Neuron (in vitro differentiated cells): ENCODE results near the gene STARD3NL.

Source experiments
- H2AFZ ChIP-seq: one replicate; pipeline ENCODE4 v1.6.1; 2013; ENCODE audit warnings: low read depth, mild to moderate bottlenecking, inconsistent platforms, low read length, moderate library complexity
- H3K27me3 ChIP-seq: one replicate; pipeline ENCODE4 v1.6.1; 2013; ENCODE audit warnings: low read length; ENCODE audit not compliant: insufficient read depth
- H3K36me3 ChIP-seq: one replicate; pipeline ENCODE4 v1.6.1; 2013; ENCODE audit warnings: low read length; ENCODE audit not compliant: insufficient read depth
- H3K4me1 ChIP-seq: one replicate; pipeline ENCODE4 v1.6.1; 2013; ENCODE audit warnings: low read length; ENCODE audit not compliant: insufficient read depth
- H3K4me3 ChIP-seq: 2 replicates; pipeline ENCODE4 v1.5.1; 2013; ENCODE audit warnings: mild to moderate bottlenecking, low read length, moderate library complexity
- H3K9me3 ChIP-seq: one replicate; pipeline ENCODE4 v1.6.1; 2013; ENCODE audit warnings: low read length

The STARD3NL gene

DNA sequence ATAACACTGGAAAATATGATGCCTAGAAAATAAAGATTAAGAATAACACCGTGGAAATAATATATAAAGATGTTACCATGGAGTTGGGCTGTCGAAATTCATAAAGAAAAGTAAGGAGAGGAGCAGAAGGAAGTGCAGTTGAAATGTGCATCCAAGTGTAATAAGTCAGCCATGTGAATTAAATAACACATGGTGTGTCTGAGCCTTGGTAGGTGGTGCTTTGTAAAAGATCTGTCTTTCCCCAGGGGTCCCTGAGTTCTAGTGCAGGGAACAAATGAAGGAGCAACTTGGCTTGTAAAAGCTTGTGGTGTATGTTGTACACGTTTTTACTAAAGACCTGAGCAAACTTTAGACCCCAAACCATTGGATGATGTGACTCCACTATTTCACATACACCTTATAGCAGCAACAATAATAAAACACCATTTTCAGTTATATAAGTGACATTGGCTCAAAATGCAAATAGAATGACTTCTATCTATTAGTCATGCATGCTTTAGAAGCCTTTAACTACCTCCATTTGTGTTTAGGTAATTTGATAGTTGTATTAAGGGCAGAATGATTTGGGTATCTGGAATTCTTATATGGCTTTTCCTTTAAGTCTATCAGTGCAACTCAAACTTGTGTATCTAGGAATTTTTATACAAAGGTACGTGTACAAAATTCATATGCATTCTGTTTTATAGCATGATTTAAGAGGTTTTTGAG is 11.3 kb downstream of the STARD3NL start:
- Histone ChIP-seq H3K27me3 (no peaks in the 10 kb centered on the region), H2AFZ (no peak overlapping the region)

DNA sequence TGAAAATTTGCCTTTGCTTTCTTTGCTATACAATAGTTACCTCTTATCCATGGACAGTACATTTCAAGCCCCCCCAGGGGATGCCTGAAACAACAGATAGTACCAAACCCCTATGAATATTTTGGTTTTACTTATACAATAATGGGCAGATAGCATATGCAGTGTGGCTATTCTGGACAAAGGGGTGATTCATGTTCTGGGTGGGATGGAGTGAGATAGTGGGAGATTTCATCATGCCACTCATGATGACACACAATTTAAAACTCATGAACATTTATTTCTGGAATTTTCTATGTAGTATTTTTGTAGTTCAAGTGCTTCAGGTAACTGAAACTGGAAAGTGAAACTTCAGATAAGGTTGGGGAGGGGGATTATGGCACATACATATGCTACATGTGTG is 12.0 kb downstream of the STARD3NL start:
- Histone ChIP-seq H3K9me3 (no peaks in the 10 kb centered on the region), H3K4me1 (peaks cover 35% of the 10 kb centered on the region), H2AFZ (no peak overlapping the region), H3K27me3 (no peaks in the 10 kb centered on the region), H3K36me3 (no peaks in the 10 kb centered on the region), H3K4me3 (no peak overlapping the region)

More for the DNA sequence above, 11.3 kb downstream of the STARD3NL start:
- Histone ChIP-seq H3K4me3 (no peak overlapping the region), H3K36me3 (no peaks in the 10 kb centered on the region), H3K4me1 (peaks cover 35% of the 10 kb centered on the region), H3K9me3 (no peaks in the 10 kb centered on the region)

DNA sequence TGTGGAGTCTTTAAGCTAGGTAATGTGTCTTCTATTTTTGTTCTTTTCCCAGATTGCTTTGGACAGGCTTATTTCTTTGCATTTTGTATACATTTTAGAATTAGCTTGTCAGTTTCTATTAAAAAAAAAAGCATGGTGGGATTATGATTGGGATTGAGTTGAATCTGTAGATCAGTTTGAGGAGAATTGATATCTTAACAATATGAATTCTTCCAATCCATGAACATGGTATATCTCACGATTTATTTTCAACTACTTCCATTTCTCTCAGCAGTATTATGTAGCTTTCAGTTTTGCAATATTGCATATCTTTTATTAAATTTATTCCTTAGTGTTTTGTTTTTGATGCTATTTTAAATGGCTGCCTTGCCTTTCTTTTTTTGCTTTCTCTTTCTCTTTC is 13.7 kb downstream of the STARD3NL start:
- no peak overlapping the region for H3K4me3 ChIP-seq
- H2AFZ ChIP-seq = no peak overlapping the region
- H3K27me3 ChIP-seq = no peaks in the 10 kb centered on the region
- H3K9me3 ChIP-seq = no peaks in the 10 kb centered on the region
- H3K4me1 ChIP-seq = peaks cover 28% of the 10 kb centered on the region
- H3K36me3 ChIP-seq = no peaks in the 10 kb centered on the region

DNA sequence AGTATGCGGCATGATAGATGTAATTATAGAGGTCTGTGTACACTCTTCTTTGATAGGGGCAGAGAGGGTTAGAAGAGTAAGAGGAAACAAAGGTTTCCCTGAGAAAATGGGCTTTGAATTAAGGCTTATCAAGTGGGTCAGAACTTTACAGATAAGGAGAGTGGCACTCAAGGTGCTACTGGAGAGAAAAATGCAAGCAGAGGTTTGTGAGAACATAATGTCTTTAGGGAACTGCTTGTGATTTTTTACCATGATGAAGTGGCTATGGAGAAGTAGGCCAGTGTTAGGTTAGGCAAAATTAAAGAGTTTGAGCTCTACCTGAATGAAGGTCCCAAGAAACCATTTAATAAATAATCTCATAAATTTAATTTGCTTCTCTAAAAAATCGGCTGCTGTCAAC is 14.3 kb downstream of the STARD3NL start:
- peaks cover 25% of the 10 kb centered on the region for H3K4me1 ChIP-seq
- no peaks in the 10 kb centered on the region for H3K36me3 ChIP-seq
- H3K27me3 ChIP-seq = no peaks in the 10 kb centered on the region
- H3K4me3 ChIP-seq = no peak overlapping the region
- H3K9me3 ChIP-seq = no peaks in the 10 kb centered on the region
- no peak overlapping the region for H2AFZ ChIP-seq

DNA sequence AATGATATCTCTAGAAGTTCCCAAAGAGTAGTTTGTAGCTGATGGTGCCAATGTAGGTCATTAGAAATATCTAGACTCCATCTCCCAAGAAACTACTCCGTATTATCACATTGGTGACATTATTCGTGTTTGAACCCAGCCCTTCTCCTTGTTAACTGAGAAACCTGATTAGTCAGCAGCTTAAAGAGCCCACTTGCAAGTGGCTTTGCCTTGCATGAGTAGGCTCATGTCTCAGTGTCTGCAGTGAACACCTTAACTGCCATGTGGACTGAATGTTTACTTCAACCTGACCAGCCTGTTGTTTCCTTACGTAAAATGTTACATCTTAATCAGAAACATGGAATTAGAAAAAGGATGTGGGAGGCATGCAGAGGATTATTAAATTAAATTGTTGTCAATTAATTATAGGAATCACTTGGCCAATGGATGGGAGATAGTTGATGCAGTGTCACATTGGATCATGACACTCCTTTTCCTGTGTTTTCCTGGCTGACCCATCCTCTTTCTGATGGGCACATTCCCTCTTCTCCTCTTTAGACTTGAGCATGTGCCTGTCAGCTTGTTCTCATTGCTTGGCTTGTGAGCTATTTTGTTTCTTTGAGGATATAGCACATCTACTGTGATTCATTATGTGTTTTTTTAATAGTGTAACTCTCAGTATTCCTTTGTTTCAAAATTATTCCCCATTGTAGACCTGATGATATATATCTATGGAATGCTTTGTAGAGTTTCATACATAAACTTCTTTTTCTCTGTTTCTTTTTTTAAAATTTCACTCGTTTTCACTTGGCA is 18.0 kb downstream of the STARD3NL start:
- Histone ChIP-seq H2AFZ (no peak overlapping the region), H3K9me3 (no peaks in the 10 kb centered on the region), H3K4me3 (no peak overlapping the region), H3K36me3 (no peaks in the 10 kb centered on the region), H3K4me1 (no peaks in the 10 kb centered on the region), H3K27me3 (no peaks in the 10 kb centered on the region)

DNA sequence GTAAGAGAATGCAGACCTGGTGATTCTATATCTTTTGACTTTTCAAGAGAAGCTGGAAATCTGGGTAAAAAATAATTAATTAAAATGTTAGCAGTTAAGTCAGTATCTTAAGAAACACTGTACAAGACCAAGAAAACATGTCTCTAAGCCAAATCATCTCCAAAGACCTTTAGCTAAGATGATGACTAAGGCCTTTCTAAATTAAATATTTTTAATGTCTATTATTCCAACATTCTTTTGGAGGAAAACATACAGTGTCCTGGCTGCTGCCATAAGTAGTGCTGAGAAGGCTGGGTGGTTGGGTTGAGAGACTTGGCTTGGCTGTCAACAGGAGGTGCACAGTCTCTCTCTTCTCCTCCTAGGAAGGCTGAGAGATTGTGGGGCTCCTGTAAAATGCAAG is 20.3 kb downstream of the STARD3NL start:
- no peak overlapping the region for H3K4me3 ChIP-seq
- no peak overlapping the region for H2AFZ ChIP-seq
- H3K36me3 ChIP-seq = peaks cover 2% of the 10 kb centered on the region

DNA sequence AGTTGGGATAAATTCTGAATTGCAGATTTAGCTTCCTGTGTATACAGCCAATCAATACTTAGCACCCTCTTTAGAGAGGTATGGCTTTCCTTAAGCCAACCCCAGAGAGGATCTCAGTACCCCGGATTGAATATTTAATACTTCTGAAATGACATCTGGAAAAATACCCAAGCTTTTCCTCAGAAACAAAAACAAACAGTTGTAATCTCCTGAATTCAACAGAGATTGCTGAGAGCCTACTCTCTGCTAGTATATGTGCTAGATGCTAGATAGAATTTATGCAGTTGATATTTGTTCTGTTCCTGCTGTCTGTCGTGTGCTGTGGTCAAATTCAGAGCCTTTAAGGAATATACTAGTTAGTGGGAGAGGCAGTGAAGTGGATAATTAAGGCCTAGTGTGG is 21.1 kb downstream of the STARD3NL start:
- no peak overlapping the region for H3K4me3 ChIP-seq
- H3K9me3 ChIP-seq = no peaks in the 10 kb centered on the region
- H3K27me3 ChIP-seq = no peaks in the 10 kb centered on the region
- H2AFZ ChIP-seq = no peak overlapping the region
- H3K36me3 ChIP-seq = peaks cover 2% of the 10 kb centered on the region
- H3K4me1 ChIP-seq = no peaks in the 10 kb centered on the region

More for the DNA sequence above, 20.3 kb downstream of the STARD3NL start:
- H3K4me1 ChIP-seq = no peaks in the 10 kb centered on the region
- no peaks in the 10 kb centered on the region for H3K9me3 ChIP-seq
- H3K27me3 ChIP-seq = no peaks in the 10 kb centered on the region

DNA sequence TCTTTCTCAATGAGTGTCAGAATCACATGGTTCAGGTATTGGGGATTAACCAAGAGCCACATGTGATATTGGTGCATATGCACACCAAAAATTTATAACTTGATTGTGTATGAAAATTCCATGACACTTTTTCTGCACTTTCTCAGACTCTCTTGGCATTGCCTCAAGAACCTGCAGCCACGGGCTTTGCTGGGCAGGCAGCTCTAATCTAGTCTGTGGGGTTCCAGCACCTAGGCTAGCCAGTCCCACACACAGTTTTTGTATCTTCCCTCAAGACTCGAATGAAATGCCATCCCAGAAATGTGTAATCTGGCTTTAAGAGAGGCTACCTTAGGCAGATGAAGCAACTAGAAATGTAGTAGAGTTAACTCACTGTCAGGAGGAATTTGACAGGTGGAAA is 21.7 kb downstream of the STARD3NL start:
- H3K9me3 ChIP-seq = no peaks in the 10 kb centered on the region
- H3K36me3 ChIP-seq = peaks cover 2% of the 10 kb centered on the region
- no peaks in the 10 kb centered on the region for H3K27me3 ChIP-seq
- H2AFZ ChIP-seq = no peak overlapping the region
- H3K4me3 ChIP-seq = no peak overlapping the region
- H3K4me1 ChIP-seq = no peaks in the 10 kb centered on the region

DNA sequence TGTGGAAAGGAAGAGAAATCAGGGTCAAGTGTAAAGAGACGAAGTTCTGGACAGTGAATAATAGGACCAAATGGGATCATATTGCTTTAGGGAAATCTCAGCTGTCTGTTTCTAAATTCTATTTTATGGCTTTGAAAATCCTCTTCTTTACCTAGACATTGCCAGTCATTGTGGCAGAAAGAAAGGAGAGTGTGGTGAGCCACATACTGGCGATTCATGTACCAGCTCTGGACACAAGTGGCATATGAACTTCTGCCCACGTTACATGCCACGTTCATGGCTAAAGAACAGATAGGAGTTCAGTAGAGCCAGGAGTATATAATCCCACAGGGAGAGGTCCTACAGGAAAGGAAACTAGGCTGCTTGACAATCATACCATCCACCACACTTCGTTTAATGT is 28.0 kb downstream of the STARD3NL start:
- H3K27me3 ChIP-seq = no peaks in the 10 kb centered on the region
- no peaks in the 10 kb centered on the region for H3K9me3 ChIP-seq

DNA sequence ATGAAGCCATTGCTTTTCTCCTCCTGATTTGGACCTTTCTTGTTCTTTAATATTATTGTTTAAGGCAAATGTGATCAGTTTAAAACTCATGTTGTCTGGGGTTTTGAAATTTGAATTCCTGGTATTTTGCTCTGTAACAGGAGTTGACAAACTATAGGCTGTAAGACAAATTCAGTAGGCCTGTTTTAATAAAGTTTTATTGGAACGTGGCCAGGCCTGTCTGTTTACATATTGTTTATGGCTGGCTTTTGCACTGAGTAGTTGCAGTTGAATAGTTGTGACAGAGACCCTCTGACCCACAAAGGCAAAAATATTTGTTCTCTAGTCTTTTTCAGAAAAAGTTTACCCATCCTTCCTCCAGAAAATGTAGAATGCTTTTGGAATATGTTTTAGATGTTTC is 29.8 kb downstream of the STARD3NL start:
- no peaks in the 10 kb centered on the region for H3K9me3 ChIP-seq
- peaks cover 45% of the 10 kb centered on the region for H3K36me3 ChIP-seq
- H3K27me3 ChIP-seq = no peaks in the 10 kb centered on the region
- peaks cover 11% of the 10 kb centered on the region for H3K4me1 ChIP-seq
- no peak overlapping the region for H3K4me3 ChIP-seq
- no peak overlapping the region for H2AFZ ChIP-seq

More for the DNA sequence above, 28.0 kb downstream of the STARD3NL start:
- peaks cover 35% of the 10 kb centered on the region for H3K36me3 ChIP-seq
- H2AFZ ChIP-seq = no peak overlapping the region
- H3K4me3 ChIP-seq = no peak overlapping the region
- H3K4me1 ChIP-seq = peaks cover under 1% of the 10 kb centered on the region

DNA sequence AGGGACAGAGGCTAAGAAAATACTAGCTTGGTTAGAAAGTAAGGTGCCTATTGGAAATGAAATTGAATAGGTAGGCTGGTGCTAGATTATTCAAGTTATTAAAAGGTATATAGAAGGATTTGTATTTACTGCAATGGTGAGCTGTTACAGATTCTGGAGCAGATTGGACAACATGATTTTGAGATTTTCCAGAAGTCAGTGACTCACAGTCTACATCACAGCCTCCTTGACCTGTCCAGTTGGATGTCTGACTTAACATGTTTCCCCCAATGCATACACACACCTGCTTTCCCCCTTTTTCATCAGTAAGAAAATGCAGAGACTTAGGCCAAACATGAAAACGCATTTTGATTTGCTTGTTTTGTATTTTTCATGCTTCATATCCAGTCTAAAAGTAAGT is 33.4 kb downstream of the STARD3NL start:
- H2AFZ ChIP-seq = no peak overlapping the region
- peaks cover 71% of the 10 kb centered on the region for H3K36me3 ChIP-seq
- H3K9me3 ChIP-seq = no peaks in the 10 kb centered on the region
- H3K4me1 ChIP-seq = peaks cover 11% of the 10 kb centered on the region
- no peaks in the 10 kb centered on the region for H3K27me3 ChIP-seq
- H3K4me3 ChIP-seq = no peak overlapping the region

DNA sequence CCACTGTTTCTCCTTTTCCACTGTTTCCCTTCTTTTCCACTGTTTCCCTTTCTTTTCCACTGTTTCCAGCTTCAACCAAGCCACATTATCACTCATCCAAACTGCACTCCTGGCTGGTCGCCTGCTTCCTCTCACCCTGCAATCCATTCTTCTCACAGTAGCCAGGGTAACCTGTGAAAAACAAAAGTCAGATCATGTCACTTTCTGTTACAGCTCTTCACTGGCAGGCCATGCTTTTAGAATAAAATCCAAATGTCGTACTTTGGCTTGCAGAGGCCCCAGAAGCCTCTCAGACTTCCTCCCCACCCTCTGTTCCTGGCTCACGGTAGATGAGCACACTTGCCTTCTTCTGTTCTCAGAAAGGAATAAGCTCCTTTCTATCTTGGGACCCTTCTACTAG is 33.9 kb downstream of the STARD3NL start:
- H3K27me3 ChIP-seq = no peaks in the 10 kb centered on the region
- H2AFZ ChIP-seq = no peak overlapping the region
- peaks cover 11% of the 10 kb centered on the region for H3K4me1 ChIP-seq
- no peaks in the 10 kb centered on the region for H3K9me3 ChIP-seq
- H3K36me3 ChIP-seq = peaks cover 74% of the 10 kb centered on the region
- no peak overlapping the region for H3K4me3 ChIP-seq

DNA sequence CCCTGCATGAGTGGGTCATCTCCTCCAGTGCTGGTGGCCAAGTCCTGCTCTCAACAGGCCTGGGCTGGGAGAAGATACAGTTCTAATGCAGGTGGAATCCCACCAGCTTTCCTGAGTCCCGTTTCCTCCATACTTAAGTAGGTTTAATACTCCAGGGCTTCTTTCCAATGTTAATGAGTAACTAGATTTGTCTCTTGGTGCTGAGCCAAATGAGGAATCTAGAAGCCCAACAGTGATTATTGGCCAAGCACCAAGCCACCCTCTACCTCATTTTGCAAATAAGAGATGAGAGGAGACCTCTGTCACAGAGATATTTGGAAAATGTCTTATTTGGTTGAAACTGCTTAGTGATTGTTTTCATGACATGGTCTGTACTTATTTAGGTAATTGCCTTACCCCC is 37.1 kb downstream of the STARD3NL start:
- no peak overlapping the region for H3K4me3 ChIP-seq
- H3K4me1 ChIP-seq = peaks cover 11% of the 10 kb centered on the region
- peaks cover 70% of the 10 kb centered on the region for H3K36me3 ChIP-seq
- H2AFZ ChIP-seq = no peak overlapping the region
- H3K27me3 ChIP-seq = no peaks in the 10 kb centered on the region
- no peaks in the 10 kb centered on the region for H3K9me3 ChIP-seq
